PC-3 (cell line): ENCODE results near the gene VMO1. TPM values are rescaled to one million over a fixed set of nuclear protein-coding genes. Genes with fewer than 3 reads are reported as not detected.

Source experiments
- ATAC-seq: fragments of 200-7000 bp; cut with Tn5 transposase; 2 replicates; pipeline ENCODE4 v1.9.1; 2020; ENCODE audit warnings: mild to moderate bottlenecking, moderate library complexity
- BruUV-seq: library from RNA; stranded (reverse); fragments of 400-500 nt; replicated peaks from 2 replicates; lab custom pipeline; 2021; lab: Mats Ljungman, UMichigan
- CTCF ChIA-PET: fragments of 300-600 bp; sonication (Branson Sonifier 250); formaldehyde crosslinking; loops from one replicate; lab custom pipeline; 2022; ENCODE audit warnings: antibody characterized with exemption; lab: Charles Lee
- POLR2A ChIA-PET: fragments of 300-600 bp; sonication (Branson Sonifier 250); formaldehyde crosslinking; loops from one replicate; lab custom pipeline; 2022; ENCODE audit warnings: antibody characterized with exemption; ENCODE audit not compliant: unreplicated experiment; lab: Charles Lee
- DNase-seq: peaks from one replicate; pipeline ENCODE4 v3.0.0-alpha.2; 2015
- H2AFZ ChIP-seq: fragments of 300-600 bp; sonication (generic); 2 replicates; pipeline ENCODE4 v1.6.0; 2016; ENCODE audit warnings: antibody characterized with exemption, low read length
- H3F3A ChIP-seq: fragments of 300-600 bp; sonication (generic); one replicate; pipeline ENCODE4 v1.6.0; 2017; ENCODE audit warnings: antibody characterized with exemption, low read length, control low read depth, mild to moderate bottlenecking; ENCODE audit not compliant: unreplicated experiment
- H3K27ac ChIP-seq: fragments of 300-600 bp; sonication (generic); 2 replicates; pipeline ENCODE4 v1.5.1; 2016; ENCODE audit warnings: mild to moderate bottlenecking, low read length
- H3K27me3 ChIP-seq: fragments of 300-600 bp; sonication (generic); 2 replicates; pipeline ENCODE4 v1.6.1; 2016; ENCODE audit warnings: low read length, mixed read lengths
- H3K36me3 ChIP-seq: fragments of 300-600 bp; sonication (generic); 2 replicates; pipeline ENCODE4 v1.6.1; 2016; ENCODE audit warnings: low read depth, mixed run types, low read length, mixed read lengths
- H3K4me1 ChIP-seq: fragments of 300-600 bp; sonication (generic); 2 replicates; pipeline ENCODE4 v1.5.1; 2016; ENCODE audit warnings: low read length; ENCODE audit not compliant: insufficient read depth
- H3K4me2 ChIP-seq: fragments of 300-600 bp; sonication (generic); 2 replicates; pipeline ENCODE4 v1.6.0; 2016; ENCODE audit warnings: low read length
- H3K4me3 ChIP-seq: fragments of 300-600 bp; sonication (generic); 2 replicates; pipeline ENCODE4 v1.5.1; 2016; ENCODE audit warnings: mild to moderate bottlenecking, low read length, mixed read lengths
- H3K79me2 ChIP-seq: fragments of 300-600 bp; sonication (generic); 2 replicates; pipeline ENCODE4 v1.6.1; 2017; ENCODE audit warnings: low read length, mixed read lengths
- H3K9ac ChIP-seq: fragments of 300-600 bp; sonication (generic); 2 replicates; pipeline ENCODE4 v1.6.0; 2016; ENCODE audit warnings: mild to moderate bottlenecking, low read length
- H3K9me2 ChIP-seq: fragments of 300-600 bp; sonication (generic); replicated peaks from 2 replicates; pipeline ENCODE4 v1.6.1; 2016; ENCODE audit warnings: mixed run types, low read length, mixed read lengths
- H3K9me3 ChIP-seq: fragments of 300-600 bp; sonication (generic); 2 replicates; pipeline ENCODE4 v1.6.1; 2016; ENCODE audit warnings: low read length, mixed read lengths
- H4K20me1 ChIP-seq: fragments of 300-600 bp; sonication (generic); 2 replicates; pipeline ENCODE4 v1.6.1; 2016; ENCODE audit warnings: low read length, mixed read lengths
- CTCF ChIP-seq: fragments of 300-600 bp; sonication (generic); conservative IDR thresholded peaks from 2 replicates; pipeline ENCODE4 v1.5.1; 2017; ENCODE audit warnings: antibody characterized with exemption, low read depth, mild to moderate bottlenecking, low read length
- EZH2 ChIP-seq: fragments of 300-600 bp; sonication (generic); IDR thresholded peaks from one replicate; pipeline ENCODE4 v1.6.1; 2017; ENCODE audit warnings: antibody characterized with exemption, mild to moderate bottlenecking, low read length; ENCODE audit not compliant: unreplicated experiment
- EZH2phosphoT487 ChIP-seq: fragments of 300-600 bp; sonication (generic); IDR thresholded peaks from 2 replicates; pipeline ENCODE4 v1.6.1; 2018; ENCODE audit warnings: mild to moderate bottlenecking, antibody characterized with exemption, low read length, borderline replicate concordance
- intact Hi-C: fragments of 100-400 bp; cut with micrococcal nuclease; formaldehyde crosslinking; loops from 2 replicates; pipeline ENCODE4 v1.9.0; 2023
- total RNA-seq: library from RNA; depleted of rRNA; stranded (reverse); fragments of >200 nt; gene quantifications from 2 replicates; pipeline ENCODE4 v1.2.3, GENCODE V29; 2014

The VMO1 gene
- total RNA-seq, 1 experiment from 2014 or later = 1.2 TPM

- Histone ChIP-seq H3K4me3 (no peak overlapping the region), H3K79me2 (peaks cover 6% of the 10 kb centered on the region; the same call in 1 of the 2 replicates), H3K4me2 (no peak overlapping the region), H3K9me3 (no peaks in the 10 kb centered on the region), H3F3A (no peaks in the 10 kb centered on the region), H3K36me3 (no peaks in the 10 kb centered on the region), H3K9me2 (no peaks in the 10 kb centered on the region), H3K9ac (no peak overlapping the region), H2AFZ (no peak overlapping the region), H3K27ac (no peak overlapping the region), H3K4me1 (peaks cover 6% of the 10 kb centered on the region), H4K20me1 (no peaks in the 10 kb centered on the region), H3K27me3 (no peaks in the 10 kb centered on the region)
- intact Hi-C loops = no loop called here
- no TSS peak for BruUV-seq
- ATAC-seq (no peak), DNase-seq (no peak)
- POLR2A ChIA-PET = no interaction called here
- no peak for TF ChIP-seq CTCF
- CTCF ChIA-PET = no interaction called here
Observed at GRCh38 chr17:4742629-4743028, 43.5 kb downstream of the VMO1 start.

DNA sequence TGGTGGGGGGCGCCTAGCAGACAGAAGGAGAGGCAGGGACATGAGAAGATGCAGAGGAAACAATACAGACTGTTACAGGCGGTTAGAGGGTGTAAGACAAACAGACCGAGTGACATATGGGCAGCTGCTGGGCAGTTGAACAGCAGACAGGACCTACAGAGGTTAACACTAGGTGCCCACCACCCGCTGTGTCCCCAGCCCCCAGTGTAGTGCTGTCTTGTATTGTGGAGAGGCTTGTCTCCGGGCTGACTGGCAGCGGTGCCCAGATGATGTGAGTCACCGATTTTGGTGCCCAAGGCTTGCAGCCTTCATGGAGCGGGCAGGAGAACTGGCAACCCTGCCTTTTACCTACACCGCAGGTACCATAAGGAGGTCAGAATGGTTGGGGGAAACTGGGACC lies 44.0 kb downstream of the VMO1 start:
- ChIA-PET CTCF (no interaction called here), POLR2A (no interaction called here)
- no peaks in the 10 kb centered on the region for H3K9me2 ChIP-seq
- H3K9ac ChIP-seq = no peak overlapping the region
- no peaks in the 10 kb centered on the region for H3F3A ChIP-seq
- no peak overlapping the region for H3K4me3 ChIP-seq
- BruUV-seq = no TSS peak
- H4K20me1 ChIP-seq = no peaks in the 10 kb centered on the region
- H3K79me2 ChIP-seq = peaks cover 6% of the 10 kb centered on the region; the same call in 1 of the 2 replicates
- ATAC-seq = no peak
- no peaks in the 10 kb centered on the region for H3K27me3 ChIP-seq
- no peaks in the 10 kb centered on the region for H3K9me3 ChIP-seq
- no peaks in the 10 kb centered on the region for H3K36me3 ChIP-seq
- DNase-seq = no peak
- intact Hi-C loops = no loop called here
- TF ChIP-seq EZH2phosphoT487 (no peak), EZH2 (no peak), CTCF (no peak)
- H3K27ac ChIP-seq = no peak overlapping the region
- no peak overlapping the region for H3K4me2 ChIP-seq
- peaks cover 6% of the 10 kb centered on the region for H3K4me1 ChIP-seq
- H2AFZ ChIP-seq = no peak overlapping the region

DNA sequence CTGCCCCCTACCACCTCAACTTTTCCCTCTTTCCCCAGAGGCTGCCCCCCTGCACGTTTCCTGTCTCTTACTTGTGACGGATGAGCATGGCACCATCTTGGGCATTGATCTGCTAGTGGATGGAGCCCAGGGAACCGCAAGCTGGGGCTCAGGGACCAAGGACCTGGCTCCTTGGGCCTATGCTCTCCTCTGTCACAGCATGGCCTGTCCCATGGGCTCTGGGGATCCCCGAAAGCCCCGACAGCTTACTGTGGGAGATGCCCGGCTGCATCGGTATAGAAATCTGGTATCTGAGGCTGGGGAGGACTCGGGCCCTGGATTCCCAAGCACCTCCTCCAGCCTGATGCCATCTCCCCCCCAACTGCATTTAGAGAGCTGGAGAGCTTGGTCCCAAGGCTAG lies 44.6 kb downstream of the VMO1 start:
- H3K4me1 ChIP-seq = peaks cover 6% of the 10 kb centered on the region
- H2AFZ ChIP-seq = no peak overlapping the region
- no peaks in the 10 kb centered on the region for H3K27me3 ChIP-seq
- POLR2A ChIA-PET = no interaction called here
- H3K9me3 ChIP-seq = no peaks in the 10 kb centered on the region
- H3K27ac ChIP-seq = no peak overlapping the region
- no peak for TF ChIP-seq EZH2
- no peak for TF ChIP-seq CTCF
- no peak for TF ChIP-seq EZH2phosphoT487
- CTCF ChIA-PET = no interaction called here
- no TSS peak for BruUV-seq
- no peak for ATAC-seq
- no peaks in the 10 kb centered on the region for H3K36me3 ChIP-seq
- no peaks in the 10 kb centered on the region for H4K20me1 ChIP-seq
- DNase-seq = no peak
- H3K9ac ChIP-seq = no peak overlapping the region
- no peak overlapping the region for H3K4me2 ChIP-seq
- H3K4me3 ChIP-seq = no peak overlapping the region
- no peaks in the 10 kb centered on the region for H3K9me2 ChIP-seq
- no peaks in the 10 kb centered on the region for H3F3A ChIP-seq
- H3K79me2 ChIP-seq = peaks cover 6% of the 10 kb centered on the region; the same call in 1 of the 2 replicates
- intact Hi-C loops = no loop called here
